ENCODE data around the gene THOC1.

- TF ChIP-seq, protein P1, sequence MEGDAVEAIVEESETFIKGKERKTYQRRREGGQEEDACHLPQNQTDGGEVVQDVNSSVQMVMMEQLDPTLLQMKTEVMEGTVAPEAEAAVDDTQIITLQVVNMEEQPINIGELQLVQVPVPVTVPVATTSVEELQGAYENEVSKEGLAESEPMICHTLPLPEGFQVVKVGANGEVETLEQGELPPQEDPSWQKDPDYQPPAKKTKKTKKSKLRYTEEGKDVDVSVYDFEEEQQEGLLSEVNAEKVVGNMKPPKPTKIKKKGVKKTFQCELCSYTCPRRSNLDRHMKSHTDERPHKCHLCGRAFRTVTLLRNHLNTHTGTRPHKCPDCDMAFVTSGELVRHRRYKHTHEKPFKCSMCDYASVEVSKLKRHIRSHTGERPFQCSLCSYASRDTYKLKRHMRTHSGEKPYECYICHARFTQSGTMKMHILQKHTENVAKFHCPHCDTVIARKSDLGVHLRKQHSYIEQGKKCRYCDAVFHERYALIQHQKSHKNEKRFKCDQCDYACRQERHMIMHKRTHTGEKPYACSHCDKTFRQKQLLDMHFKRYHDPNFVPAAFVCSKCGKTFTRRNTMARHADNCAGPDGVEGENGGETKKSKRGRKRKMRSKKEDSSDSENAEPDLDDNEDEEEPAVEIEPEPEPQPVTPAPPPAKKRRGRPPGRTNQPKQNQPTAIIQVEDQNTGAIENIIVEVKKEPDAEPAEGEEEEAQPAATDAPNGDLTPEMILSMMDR (conservative IDR thresholded peaks at IDR 0.05; ENCODE audit: low read depth in 2 of 2): no peak
- TF ChIP-seq EZH2phosphoT487 (IDR thresholded peaks at IDR 0.05; ENCODE audit: unreplicated experiment) (no peak), JUNB (IDR thresholded peaks at IDR 0.05; ENCODE audit: unreplicated experiment) (no peak)
These were observed 4.8 kb upstream of the THOC1 start for GRCh38 chr18:272650-273049.

All from GM23338 (cell line).